HEK293 (cell line): ENCODE data around the gene RRP7A.

ENCODE experiments used
- AEBP2 ChIP-seq: fragments of 450-650 bp; formaldehyde crosslinking; IDR thresholded peaks from 2 replicates; pipeline ENCODE4 v1.5.1; 2016; ENCODE audit warnings: missing biosample characterization, missing genetic modification characterization, borderline replicate concordance
- ATF2 ChIP-seq: fragments of 450-650 bp; formaldehyde crosslinking; IDR thresholded peaks from 2 replicates; pipeline ENCODE4 v1.5.1; 2016; ENCODE audit warnings: missing biosample characterization, missing genetic modification characterization, low read depth
- MZF1 ChIP-seq: fragments of 450-650 bp; formaldehyde crosslinking; IDR thresholded peaks from 2 replicates; pipeline ENCODE4 v1.5.1; 2017; ENCODE audit warnings: missing biosample characterization, missing genetic modification characterization, borderline replicate concordance
- PRDM2 ChIP-seq: fragments of 450-650 bp; formaldehyde crosslinking; IDR thresholded peaks from 2 replicates; pipeline ENCODE4 v1.5.1; 2016; ENCODE audit warnings: missing biosample characterization, missing genetic modification characterization, borderline replicate concordance
- SP3 ChIP-seq: fragments of 450-650 bp; formaldehyde crosslinking; IDR thresholded peaks from 2 replicates; pipeline ENCODE4 v1.5.1; 2016; ENCODE audit warnings: missing biosample characterization, missing genetic modification characterization
- SP7 ChIP-seq: fragments of 450-650 bp; formaldehyde crosslinking; IDR thresholded peaks from 2 replicates; pipeline ENCODE4 v1.5.1; 2016; ENCODE audit warnings: missing biosample characterization, missing genetic modification characterization
- ZBTB17 ChIP-seq: fragments of 450-650 bp; formaldehyde crosslinking; IDR thresholded peaks from 2 replicates; pipeline ENCODE4 v1.5.1; 2016; ENCODE audit warnings: missing biosample characterization, missing genetic modification characterization
- ZBTB48 ChIP-seq: fragments of 450-650 bp; formaldehyde crosslinking; IDR thresholded peaks from 2 replicates; pipeline ENCODE4 v1.5.1; 2016; ENCODE audit warnings: missing biosample characterization, missing genetic modification characterization
- ZEB2 ChIP-seq: fragments of 450-650 bp; formaldehyde crosslinking; IDR thresholded peaks from 2 replicates; pipeline ENCODE4 v1.5.1; 2016; ENCODE audit warnings: missing biosample characterization, missing genetic modification characterization
- ZFP37 ChIP-seq: fragments of 450-650 bp; formaldehyde crosslinking; IDR thresholded peaks from 2 replicates; pipeline ENCODE4 v1.5.1; 2016; ENCODE audit warnings: missing biosample characterization, missing genetic modification characterization
- ZIC2 ChIP-seq: fragments of 450-650 bp; formaldehyde crosslinking; IDR thresholded peaks from 2 replicates; pipeline ENCODE4 v1.5.1; 2016; ENCODE audit warnings: missing biosample characterization, missing genetic modification characterization
- ZNF112 ChIP-seq: fragments of 450-650 bp; formaldehyde crosslinking; IDR thresholded peaks from 2 replicates; pipeline ENCODE4 v1.5.0; 2017; ENCODE audit warnings: missing biosample characterization, missing genetic modification characterization
- ZNF18 ChIP-seq: fragments of 450-650 bp; formaldehyde crosslinking; IDR thresholded peaks from 2 replicates; pipeline ENCODE4 v1.5.1; 2016; ENCODE audit warnings: missing biosample characterization, missing genetic modification characterization
- ZNF426 ChIP-seq: fragments of 450-650 bp; formaldehyde crosslinking; IDR thresholded peaks from 2 replicates; pipeline ENCODE4 v1.5.1; 2017; ENCODE audit warnings: missing biosample characterization, missing genetic modification characterization, mild to moderate bottlenecking, inconsistent platforms, moderate library complexity
- ZNF510 ChIP-seq: fragments of 450-650 bp; formaldehyde crosslinking; IDR thresholded peaks from 2 replicates; pipeline ENCODE4 v1.5.1; 2018; ENCODE audit warnings: mild to moderate bottlenecking, missing genetic modification characterization, missing biosample characterization; ENCODE audit not compliant: insufficient replicate concordance
- ZNF571 ChIP-seq: fragments of 450-650 bp; formaldehyde crosslinking; IDR thresholded peaks from 2 replicates; pipeline ENCODE4 v1.5.0; 2017; ENCODE audit warnings: missing biosample characterization, missing genetic modification characterization
- ZNF585B ChIP-seq: fragments of 450-650 bp; formaldehyde crosslinking; IDR thresholded peaks from 2 replicates; pipeline ENCODE4 v1.5.1; 2016; ENCODE audit warnings: missing biosample characterization, missing genetic modification characterization
- ZNF621 ChIP-seq: fragments of 450-650 bp; formaldehyde crosslinking; IDR thresholded peaks from 2 replicates; pipeline ENCODE4 v1.5.1; 2017; ENCODE audit warnings: missing biosample characterization, missing genetic modification characterization
- ZNF658 ChIP-seq: fragments of 450-650 bp; formaldehyde crosslinking; IDR thresholded peaks from 2 replicates; pipeline ENCODE4; 2016; ENCODE audit warnings: missing biosample characterization, missing genetic modification characterization
- ZNF660 ChIP-seq: fragments of 450-650 bp; IDR thresholded peaks from 2 replicates; pipeline ENCODE4 v1.5.1; 2018; ENCODE audit warnings: missing biosample characterization, mild to moderate bottlenecking, missing genetic modification characterization
- ZNF692 ChIP-seq: fragments of 450-650 bp; formaldehyde crosslinking; IDR thresholded peaks from 2 replicates; pipeline ENCODE4 v1.5.1; 2016; ENCODE audit warnings: missing biosample characterization, missing genetic modification characterization
- ZNF791 ChIP-seq: fragments of 450-650 bp; formaldehyde crosslinking; IDR thresholded peaks from 2 replicates; pipeline ENCODE4 v1.5.1; 2016; ENCODE audit warnings: missing biosample characterization, missing genetic modification characterization
- ZNF792 ChIP-seq: fragments of 450-650 bp; formaldehyde crosslinking; IDR thresholded peaks from 2 replicates; pipeline ENCODE4 v1.5.1; 2016; ENCODE audit warnings: missing biosample characterization, missing genetic modification characterization
- ZSCAN30 ChIP-seq: fragments of 450-650 bp; IDR thresholded peaks from 2 replicates; pipeline ENCODE4 v1.5.1; 2018; ENCODE audit warnings: missing biosample characterization, mild to moderate bottlenecking, missing genetic modification characterization, moderate library complexity
- ZSCAN4 ChIP-seq: fragments of 450-650 bp; formaldehyde crosslinking; IDR thresholded peaks from 2 replicates; pipeline ENCODE4 v1.5.1; 2017; ENCODE audit warnings: missing biosample characterization, missing genetic modification characterization
- ZXDB ChIP-seq: fragments of 450-650 bp; formaldehyde crosslinking; IDR thresholded peaks from 2 replicates; pipeline ENCODE4 v1.5.1; 2016; ENCODE audit warnings: missing biosample characterization, missing genetic modification characterization

The RRP7A gene

GRCh38 chr22:42553475-42554361 lies 34.1 kb upstream of the RRP7A start, which contains the start of gene SERHL2 (continued):
- TF ChIP-seq ZSCAN4 (tag by site-specific recombination): no peak
- TF ChIP-seq PRDM2: no peak
- no peak for TF ChIP-seq ZNF660
- TF ChIP-seq ZIC2 (tag by site-specific recombination): peak; percentile 73
- TF ChIP-seq ZEB2 (tag by site-specific recombination): 0 out of 2 replicates have a peak, but pooled peaks have one; percentile 33
- TF ChIP-seq ZSCAN30: 0 out of 2 replicates have a peak, but pooled peaks have one; percentile 32
- no peak for TF ChIP-seq ZNF585B
- TF ChIP-seq ZNF571 (tag by site-specific recombination): no peak
- TF ChIP-seq ZNF18: no peak
- 0 out of 2 replicates have a peak, but pooled peaks have one; percentile 38 for TF ChIP-seq ZBTB48
- peak; percentile 78 for TF ChIP-seq SP3
- no peak for TF ChIP-seq ZNF112 (tag by site-specific recombination)
- no peak for TF ChIP-seq ZNF426 (tag by site-specific recombination)
- TF ChIP-seq ZNF792 (tag by site-specific recombination): no peak
- 0 out of 2 replicates have a peak, but pooled peaks have one; percentile 24 for TF ChIP-seq ZFP37 (tag by site-specific recombination)
- TF ChIP-seq ZXDB (tag by site-specific recombination): peak; percentile 42
- no peak; the same call in 1 of the 2 replicates for TF ChIP-seq SP7 (tag by site-specific recombination)
- no peak for TF ChIP-seq MZF1 (tag by site-specific recombination)
- TF ChIP-seq ZNF658: no peak
- no peak for TF ChIP-seq ATF2 (tag by site-specific recombination)
- peak; percentile 87 for TF ChIP-seq ZBTB17 (tag by site-specific recombination)
- 0 out of 2 replicates have a peak, but pooled peaks have one; percentile 58 for TF ChIP-seq ZNF692 (tag by site-specific recombination)
- no peak for TF ChIP-seq ZNF621 (tag by site-specific recombination)
- TF ChIP-seq ZNF510 (tag by site-specific recombination): no peak
- TF ChIP-seq ZNF791 (tag by site-specific recombination): no peak
- no peak for TF ChIP-seq AEBP2 (tag by site-specific recombination)
